Measurements from ENCODE around the gene PPIL1.
"Not testable (repeated sequence)": the region's sequence is repeated elsewhere in the genome, so short reads cannot be mapped to it uniquely, and the experiment has no call there.

PPIL1 gene

GRCh38 chr6:36813526-36813925 lies 61.1 kb downstream of the PPIL1 start:
- no peaks in the 10 kb centered on the region for H3K4me1 ChIP-seq (ENCODE audit: control insufficient read depth, insufficient read depth, low read length)
- POLR2A ChIA-PET: no interaction called here
- no peak overlapping the region for H3K27ac ChIP-seq (ENCODE audit: extremely low read depth, low read depth, low read length)
- no peaks in the 10 kb centered on the region for H3K9me3 ChIP-seq (ENCODE audit: control insufficient read depth, insufficient read depth, low read depth, low read length)
- no peak overlapping the region for H3K4me3 ChIP-seq (ENCODE audit: low read depth, low read length)
- H3K36me3 ChIP-seq (ENCODE audit: control insufficient read depth in 2 of 2, insufficient read depth in 1 of 2, low read length in 2 of 2): no peaks in the 10 kb centered on the region
- CTCF ChIA-PET: interaction anchor here (1.4 to 2.7 kb wide), 3 partner anchors 31 to 55 kb away, joined by 3 to 11 read pairs (median 9); no protein-coding TSS in a partner anchor
- TF ChIP-seq ZNF623 (tag by site-specific recombination; IDR thresholded peaks at IDR 0.05) (peak; percentile 90), ZNF707 (tag by site-specific recombination; IDR thresholded peaks at IDR 0.05) (no peak)

DNA sequence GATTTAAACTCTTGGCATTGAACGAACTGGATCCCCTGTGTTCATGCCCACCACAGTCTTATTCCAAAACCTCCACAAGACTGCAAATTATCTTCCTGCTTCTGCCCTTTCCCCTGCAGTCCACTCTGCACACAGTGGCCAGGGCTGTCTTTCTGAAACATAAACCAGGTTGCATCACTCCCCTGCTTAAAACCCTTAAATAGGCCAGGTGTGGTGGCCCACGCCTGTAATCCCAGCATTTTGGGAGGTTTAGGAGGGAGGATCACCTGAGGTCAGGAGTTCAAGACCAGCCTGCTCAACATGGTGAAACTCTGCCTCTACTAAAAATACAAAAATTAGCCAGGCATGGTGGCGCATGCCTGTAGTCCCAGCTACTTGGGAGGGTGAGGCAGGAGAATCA lies 61.6 kb downstream of the PPIL1 start:
- H3K9me3 ChIP-seq (ENCODE audit: control insufficient read depth, insufficient read depth, low read depth, low read length); POLR2A ChIA-PET; H3K4me1 ChIP-seq (ENCODE audit: control insufficient read depth, insufficient read depth, low read length); H3K4me3 ChIP-seq (ENCODE audit: low read depth, low read length); H3K27ac ChIP-seq (ENCODE audit: extremely low read depth, low read depth, low read length); H3K36me3 ChIP-seq (ENCODE audit: control insufficient read depth in 2 of 2, insufficient read depth in 1 of 2, low read length in 2 of 2): not testable (repeated sequence)
- CTCF ChIA-PET: interaction anchor here (1.4 to 3.9 kb wide), 4 partner anchors 30 to 205 kb away, joined by 3 to 17 read pairs (median 10); no protein-coding TSS in a partner anchor

DNA sequence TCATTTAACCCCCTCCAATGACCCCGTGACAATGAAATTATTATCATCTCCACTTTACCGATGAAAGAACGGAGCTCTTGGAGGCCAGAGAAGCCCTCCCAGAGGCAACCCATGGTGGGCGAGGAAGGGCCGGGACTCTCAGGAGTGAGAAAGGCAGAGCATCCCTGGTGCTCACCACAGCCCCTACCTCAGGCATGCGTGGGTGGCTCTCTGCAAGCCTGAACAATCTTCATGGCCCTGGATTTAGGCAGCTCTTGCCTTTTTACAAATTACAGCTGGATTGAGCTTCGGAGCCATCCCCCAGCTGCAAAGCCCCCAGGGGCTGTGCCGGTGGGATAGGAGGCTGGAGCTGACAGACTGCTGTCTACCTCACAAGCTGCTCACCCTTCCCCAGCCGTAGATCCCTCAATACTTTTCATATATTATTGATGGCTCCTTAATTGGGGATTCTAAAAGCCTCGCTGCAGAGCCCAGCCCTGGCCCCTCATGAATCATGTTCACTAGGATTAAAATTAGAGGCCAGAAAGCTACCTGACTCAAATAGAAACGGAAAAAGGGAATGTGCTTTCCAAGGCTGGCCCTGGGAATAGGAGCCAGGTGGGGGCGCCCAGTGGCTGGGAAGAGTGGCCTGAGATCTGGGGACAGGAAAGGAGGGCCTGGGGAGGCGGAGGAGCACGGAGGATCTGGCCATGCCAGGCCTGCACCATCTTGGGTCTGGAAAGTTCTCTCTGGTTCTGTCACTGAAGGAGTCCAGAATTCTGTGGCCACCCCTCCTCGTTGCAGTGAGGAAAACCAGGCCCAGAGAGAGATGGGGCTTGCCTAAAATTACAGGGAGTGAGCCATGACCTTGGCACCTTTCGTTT lies 64.4 kb downstream of the PPIL1 start:
- no peaks in the 10 kb centered on the region for H3K9me3 ChIP-seq (ENCODE audit: control insufficient read depth, insufficient read depth, low read depth, low read length)
- H3K36me3 ChIP-seq (ENCODE audit: control insufficient read depth in 2 of 2, insufficient read depth in 1 of 2, low read length in 2 of 2): no peaks in the 10 kb centered on the region
- H3K4me1 ChIP-seq (ENCODE audit: control insufficient read depth, insufficient read depth, low read length): no peaks in the 10 kb centered on the region
- ChIA-PET CTCF (interaction anchor here (0.6 to 4.3 kb wide), 13 partner anchors 20 to 1367 kb away, joined by 3 to 49 read pairs (median 3); partner anchors contain the start of gene PPIL1), POLR2A (no interaction called here)
- no peak overlapping the region for H3K4me3 ChIP-seq (ENCODE audit: low read depth, low read length)
- no peak overlapping the region for H3K27ac ChIP-seq (ENCODE audit: extremely low read depth, low read depth, low read length)
- TF ChIP-seq, protein P1, sequence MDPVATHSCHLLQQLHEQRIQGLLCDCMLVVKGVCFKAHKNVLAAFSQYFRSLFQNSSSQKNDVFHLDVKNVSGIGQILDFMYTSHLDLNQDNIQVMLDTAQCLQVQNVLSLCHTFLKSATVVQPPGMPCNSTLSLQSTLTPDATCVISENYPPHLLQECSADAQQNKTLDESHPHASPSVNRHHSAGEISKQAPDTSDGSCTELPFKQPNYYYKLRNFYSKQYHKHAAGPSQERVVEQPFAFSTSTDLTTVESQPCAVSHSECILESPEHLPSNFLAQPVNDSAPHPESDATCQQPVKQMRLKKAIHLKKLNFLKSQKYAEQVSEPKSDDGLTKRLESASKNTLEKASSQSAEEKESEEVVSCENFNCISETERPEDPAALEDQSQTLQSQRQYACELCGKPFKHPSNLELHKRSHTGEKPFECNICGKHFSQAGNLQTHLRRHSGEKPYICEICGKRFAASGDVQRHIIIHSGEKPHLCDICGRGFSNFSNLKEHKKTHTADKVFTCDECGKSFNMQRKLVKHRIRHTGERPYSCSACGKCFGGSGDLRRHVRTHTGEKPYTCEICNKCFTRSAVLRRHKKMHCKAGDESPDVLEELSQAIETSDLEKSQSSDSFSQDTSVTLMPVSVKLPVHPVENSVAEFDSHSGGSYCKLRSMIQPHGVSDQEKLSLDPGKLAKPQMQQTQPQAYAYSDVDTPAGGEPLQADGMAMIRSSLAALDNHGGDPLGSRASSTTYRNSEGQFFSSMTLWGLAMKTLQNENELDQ (tag by site-specific recombination; IDR thresholded peaks at IDR 0.05; ENCODE audit: low read depth): no peak
- TF ChIP-seq ZNF140 (tag by site-specific recombination; IDR thresholded peaks at IDR 0.05): no peak
- no peak for TF ChIP-seq ZNF362 (tag by site-specific recombination; IDR thresholded peaks at IDR 0.05)
- no peak for TF ChIP-seq ZNF529 (tag by site-specific recombination; IDR thresholded peaks at IDR 0.05; ENCODE audit: insufficient replicate concordance)
- TF ChIP-seq, protein P2, sequence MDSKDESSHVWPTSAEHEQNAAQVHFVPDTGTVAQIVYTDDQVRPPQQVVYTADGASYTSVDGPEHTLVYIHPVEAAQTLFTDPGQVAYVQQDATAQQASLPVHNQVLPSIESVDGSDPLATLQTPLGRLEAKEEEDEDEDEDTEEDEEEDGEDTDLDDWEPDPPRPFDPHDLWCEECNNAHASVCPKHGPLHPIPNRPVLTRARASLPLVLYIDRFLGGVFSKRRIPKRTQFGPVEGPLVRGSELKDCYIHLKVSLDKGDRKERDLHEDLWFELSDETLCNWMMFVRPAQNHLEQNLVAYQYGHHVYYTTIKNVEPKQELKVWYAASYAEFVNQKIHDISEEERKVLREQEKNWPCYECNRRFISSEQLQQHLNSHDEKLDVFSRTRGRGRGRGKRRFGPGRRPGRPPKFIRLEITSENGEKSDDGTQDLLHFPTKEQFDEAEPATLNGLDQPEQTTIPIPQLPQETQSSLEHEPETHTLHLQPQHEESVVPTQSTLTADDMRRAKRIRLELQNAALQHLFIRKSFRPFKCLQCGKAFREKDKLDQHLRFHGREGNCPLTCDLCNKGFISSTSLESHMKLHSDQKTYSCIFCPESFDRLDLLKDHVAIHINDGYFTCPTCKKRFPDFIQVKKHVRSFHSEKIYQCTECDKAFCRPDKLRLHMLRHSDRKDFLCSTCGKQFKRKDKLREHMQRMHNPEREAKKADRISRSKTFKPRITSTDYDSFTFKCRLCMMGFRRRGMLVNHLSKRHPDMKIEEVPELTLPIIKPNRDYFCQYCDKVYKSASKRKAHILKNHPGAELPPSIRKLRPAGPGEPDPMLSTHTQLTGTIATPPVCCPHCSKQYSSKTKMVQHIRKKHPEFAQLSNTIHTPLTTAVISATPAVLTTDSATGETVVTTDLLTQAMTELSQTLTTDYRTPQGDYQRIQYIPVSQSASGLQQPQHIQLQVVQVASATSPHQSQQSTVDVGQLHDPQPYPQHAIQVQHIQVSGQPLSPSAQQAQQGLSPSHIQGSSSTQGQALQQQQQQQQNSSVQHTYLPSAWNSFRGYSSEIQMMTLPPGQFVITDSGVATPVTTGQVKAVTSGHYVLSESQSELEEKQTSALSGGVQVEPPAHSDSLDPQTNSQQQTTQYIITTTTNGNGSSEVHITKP (tag by site-specific recombination; IDR thresholded peaks at IDR 0.05): peak; percentile 38; the same call in 1 of the 2 replicates
- TF ChIP-seq ZFHX2 (tag by site-specific recombination; conservative IDR thresholded peaks at IDR 0.05): peak; percentile 37; the same call in 1 of the 2 replicates
- no peak for TF ChIP-seq ZNF660 (tag by site-specific recombination; IDR thresholded peaks at IDR 0.05)
- TF ChIP-seq ZNF555 (tag by site-specific recombination; conservative IDR thresholded peaks at IDR 0.05): no peak
- no peak for TF ChIP-seq ZBTB6 (tag by site-specific recombination; IDR thresholded peaks at IDR 0.05)
- no peak for TF ChIP-seq EGR2 (tag by site-specific recombination; IDR thresholded peaks at IDR 0.05; ENCODE audit: low read depth)
- TF ChIP-seq BCL11A (tag by site-specific recombination; IDR thresholded peaks at IDR 0.05; ENCODE audit: low read depth): no peak
- TF ChIP-seq KLF7 (tag by site-specific recombination; IDR thresholded peaks at IDR 0.05; ENCODE audit: borderline replicate concordance): no peak
- TF ChIP-seq ZNF248 (tag by site-specific recombination; IDR thresholded peaks at IDR 0.05): no peak
- no peak for TF ChIP-seq ZNF133 (tag by site-specific recombination; IDR thresholded peaks at IDR 0.05)
- TF ChIP-seq ZNF366 (tag by site-specific recombination; conservative IDR thresholded peaks at IDR 0.05): no peak
- no peak for TF ChIP-seq FEZF1 (tag by site-specific recombination; IDR thresholded peaks at IDR 0.05)
- TF ChIP-seq CTCF (tag by site-specific recombination; IDR thresholded peaks at IDR 0.05): peak; percentile 21; the same call in 1 of the 2 replicates

Data from HEK293 (cell line).